HL-60 (cell line): Measurements from ENCODE around the gene SCN5A.
A peak's percentile ranks its signal among the peaks of the same experiment; 100 is the strongest.

Experiments used
- DNase-seq, 2 experiments: peaks; one replicate each; pipeline ENCODE4 v3.0.0-alpha.2; 2010 to 2020; ENCODE audit warnings: low read depth in 1 of 2, low spot score in 1 of 2
- H3K27ac ChIP-seq: fragments of 250-450 bp; sonication (Bioruptor Pico); replicated peaks from 2 replicates; pipeline ENCODE4 v1.5.1; 2020; ENCODE audit warnings: mild to moderate bottlenecking, moderate library complexity
- H3K27me3 ChIP-seq: fragments of 250-450 bp; sonication (Bioruptor Pico); 2 replicates; pipeline ENCODE4 v1.5.1; 2021; ENCODE audit warnings: mild to moderate bottlenecking, moderate library complexity; ENCODE audit not compliant: insufficient read depth, poor library complexity, severe bottlenecking
- H3K4me3 ChIP-seq: replicated peaks from 2 replicates; pipeline ENCODE4 v1.5.1; 2011; ENCODE audit warnings: mild to moderate bottlenecking, control low read depth, low read length; ENCODE audit not compliant: insufficient read depth
- CTCF ChIP-seq: IDR thresholded peaks from one replicate; pipeline ENCODE4 v1.5.1; 2011; ENCODE audit warnings: low read length, control low read depth, inconsistent platforms; ENCODE audit not compliant: insufficient read depth
- GABPA ChIP-seq: IDR thresholded peaks from 2 replicates; pipeline ENCODE4 v1.6.1; 2012; ENCODE audit warnings: low read depth
- POLR2AphosphoS5 ChIP-seq: IDR thresholded peaks from 2 replicates; pipeline ENCODE4 v1.6.1; 2012; ENCODE audit warnings: low read depth
- REST ChIP-seq: IDR thresholded peaks from 2 replicates; pipeline ENCODE4 v1.6.1; 2012; ENCODE audit warnings: low read depth; ENCODE audit not compliant: insufficient replicate concordance
- SPI1 ChIP-seq: IDR thresholded peaks from 2 replicates; pipeline ENCODE4 v1.6.1; 2012; ENCODE audit warnings: low read depth, mild to moderate bottlenecking, borderline replicate concordance

The SCN5A gene

GRCh38 chr3:38669668-38670067 lies 20.2 kb upstream of the SCN5A start:
- H3K27me3 ChIP-seq, result peaks cover 2% of the 10 kb centered on the region
- H3K4me3 ChIP-seq, result no peak overlapping the region
- DNase-seq, result no peak
- H3K27ac ChIP-seq, result no peak overlapping the region
- no peak for TF ChIP-seq GABPA
- TF ChIP-seq CTCF, result no peak
- TF ChIP-seq SPI1, result no peak

- no peak overlapping the region for H3K4me3 ChIP-seq
- DNase-seq, result peak in 1 of 2 experiments; percentile 26
- TF ChIP-seq POLR2AphosphoS5, result no peak
- TF ChIP-seq REST, result no peak
- TF ChIP-seq CTCF, result peak; percentile 15
- no peak overlapping the region for H3K27ac ChIP-seq
- peaks cover 2% of the 10 kb centered on the region for H3K27me3 ChIP-seq
Observed at GRCh38 chr3:38662544-38662943, 13.1 kb upstream of the SCN5A start.

GRCh38 chr3:38658841-38659240 lies 9.4 kb upstream of the SCN5A start:
- no peak overlapping the region for H3K27ac ChIP-seq
- H3K27me3 ChIP-seq, result peaks cover 2% of the 10 kb centered on the region
- DNase-seq, result no peak
- TF ChIP-seq POLR2AphosphoS5 (no peak), SPI1 (no peak), GABPA (no peak), REST (no peak), CTCF (no peak)
- no peak overlapping the region for H3K4me3 ChIP-seq

- Histone ChIP-seq H3K27me3 (peaks cover 2% of the 10 kb centered on the region), H3K27ac (no peak overlapping the region), H3K4me3 (no peak overlapping the region)
- no peak for DNase-seq
- TF ChIP-seq CTCF (no peak), POLR2AphosphoS5 (no peak)
Observed at GRCh38 chr3:38657369-38657768, 7.9 kb upstream of the SCN5A start.
